GM12878 (cell line): ENCODE results near the gene CIB4. TPM values are rescaled to one million over a fixed set of nuclear protein-coding genes. Genes with fewer than 3 reads are reported as not detected.

ENCODE experiments used
- ATAC-seq: fragments of 200-7000 bp; cut with Tn5 transposase; 3 replicates; pipeline ENCODE4 v1.9.1; 2020; ENCODE audit warnings: mild to moderate bottlenecking, moderate library complexity
- BruUV-seq: library from RNA; stranded (reverse); fragments of 400-500 nt; replicated peaks from 2 replicates; lab custom pipeline; 2021; lab: Mats Ljungman, UMichigan
- CTCF ChIA-PET: fragments of 300-600 bp; sonication (Branson Sonifier 250); formaldehyde crosslinking; extraction: SDS; loops from one replicate; lab custom pipeline; 2021; ENCODE audit warnings: inconsistent platforms; lab: Yijun Ruan, JAX
- POLR2A ChIA-PET: fragments of 350-600 bp; formaldehyde crosslinking; extraction: SDS; loops from one replicate; lab custom pipeline; 2021; ENCODE audit warnings: inconsistent platforms; lab: Charles Lee
- RAD21 ChIA-PET: fragments of 300-600 bp; sonication (Branson Sonifier 250); formaldehyde crosslinking; loops from one replicate; lab custom pipeline; 2023; ENCODE audit warnings: antibody characterized with exemption; ENCODE audit not compliant: unreplicated experiment; lab: Charles Lee
- SMC1A ChIA-PET: fragments of 300-600 bp; sonication (Branson Sonifier 250); formaldehyde crosslinking; loops from one replicate; lab custom pipeline; 2023; ENCODE audit not compliant: unreplicated experiment, uncharacterized antibody; lab: Charles Lee
- DNase-seq: peaks from one replicate; pipeline ENCODE4 v3.0.0-alpha.2; 2011; ENCODE audit warnings: low read depth, low spot score
- FAIRE-seq: peaks from 3 replicates; lab custom pipeline; 2011; peaks lifted over from hg19 to GRCh38; lab: Jason Lieb, UNC
- H2AFZ ChIP-seq: 2 replicates; pipeline ENCODE4 v1.6.0; 2011; ENCODE audit warnings: low read depth, low read length, control low read depth; ENCODE audit not compliant: control insufficient read depth
- H3K27ac ChIP-seq: 2 replicates; pipeline ENCODE4 v1.5.1; 2011; ENCODE audit warnings: control low read depth; ENCODE audit not compliant: control insufficient read depth, insufficient read depth
- H3K27me3 ChIP-seq, 2 experiments: replicated peaks in 1 of 2; 2 replicates each; pipeline versions ENCODE4 v1.6.0 to v1.6.1; 2011; ENCODE audit warnings: low read length in 1 of 2; ENCODE audit not compliant: control insufficient read depth in 2 of 2, insufficient read depth in 2 of 2
- H3K36me3 ChIP-seq, 2 experiments: 2 replicates each; pipeline ENCODE4 v1.5.1; 2011; ENCODE audit warnings: low read length in 1 of 2; ENCODE audit not compliant: control insufficient read depth in 2 of 2, insufficient read depth in 2 of 2
- H3K4me1 ChIP-seq: 2 replicates; pipeline ENCODE4 v1.6.1; 2011; ENCODE audit warnings: mild to moderate bottlenecking, low read length, moderate library complexity, mixed read lengths; ENCODE audit not compliant: control insufficient read depth, insufficient read depth
- H3K4me2 ChIP-seq: 2 replicates; pipeline ENCODE4 v1.6.0; 2011; ENCODE audit warnings: control low read depth; ENCODE audit not compliant: control insufficient read depth, insufficient read depth
- H3K4me3 ChIP-seq: fragments of 200-600 bp; sonication (generic); 2 replicates; pipeline ENCODE4 v1.5.1; 2016
- H3K79me2 ChIP-seq: 2 replicates; pipeline ENCODE4 v1.6.0; 2011; ENCODE audit warnings: low read length; ENCODE audit not compliant: control insufficient read depth, insufficient read depth
- H3K9ac ChIP-seq: 2 replicates; pipeline ENCODE4 v1.8.0; 2011; ENCODE audit warnings: low read length, control low read depth, mixed read lengths; ENCODE audit not compliant: control insufficient read depth, insufficient read depth
- H3K9me3 ChIP-seq: replicated peaks from 3 replicates; pipeline ENCODE4 v1.5.1; 2011; ENCODE audit warnings: mild to moderate bottlenecking, low read length; ENCODE audit not compliant: control insufficient read depth, insufficient read depth
- H4K20me1 ChIP-seq: 2 replicates; pipeline ENCODE4 v1.6.0; 2011; ENCODE audit not compliant: control insufficient read depth, insufficient read depth
- ASH2L ChIP-seq: fragments of 300-600, 200-600 bp; sonication (generic); IDR thresholded peaks from 2 replicates; pipeline ENCODE4 v1.6.1; 2017; ENCODE audit warnings: low read depth, mild to moderate bottlenecking, borderline replicate concordance
- CEBPZ ChIP-seq: fragments of 150-350 bp; IDR thresholded peaks from 2 replicates; pipeline ENCODE4 v1.6.1; 2016; ENCODE audit warnings: low read depth, low read length
- HDAC6 ChIP-seq: fragments of 200-600 bp; sonication (generic); IDR thresholded peaks from one replicate; pipeline ENCODE4 v1.8.0; 2017; ENCODE audit warnings: antibody characterized with exemption; ENCODE audit not compliant: unreplicated experiment
- KAT2A ChIP-seq: conservative IDR thresholded peaks from 2 replicates; pipeline ENCODE4 v1.6.1; 2011; ENCODE audit warnings: low read depth, low read length; ENCODE audit not compliant: control insufficient read depth
- KLF5 ChIP-seq: fragments of 450-650 bp; IDR thresholded peaks from 2 replicates; pipeline ENCODE4 v1.6.1; 2014; ENCODE audit warnings: mild to moderate bottlenecking; ENCODE audit not compliant: partially characterized antibody
- LARP7 ChIP-seq: fragments of 450-650 bp; IDR thresholded peaks from 2 replicates; pipeline ENCODE4 v1.6.1; 2017; ENCODE audit warnings: mild to moderate bottlenecking
- MYC ChIP-seq: IDR thresholded peaks from 2 replicates; pipeline ENCODE4 v1.6.1; 2011; ENCODE audit warnings: mild to moderate bottlenecking, low read length, moderate library complexity, inconsistent platforms; ENCODE audit not compliant: insufficient read depth, insufficient replicate concordance, insufficient read length, severe bottlenecking
- RB1 ChIP-seq: fragments of 450-650 bp; formaldehyde crosslinking; IDR thresholded peaks from 2 replicates; pipeline ENCODE4 v1.6.1; 2017; ENCODE audit warnings: mild to moderate bottlenecking, borderline replicate concordance
- SMAD1 ChIP-seq: fragments of 450-650 bp; IDR thresholded peaks from 2 replicates; pipeline ENCODE4 v1.6.1; 2018; ENCODE audit warnings: mild to moderate bottlenecking, low read depth; ENCODE audit not compliant: partially characterized antibody
- SREBF1 ChIP-seq: IDR thresholded peaks from 2 replicates; pipeline ENCODE4 v1.6.1; 2012; ENCODE audit warnings: mild to moderate bottlenecking, low read length
- USF2 ChIP-seq: IDR thresholded peaks from 2 replicates; pipeline ENCODE4 v1.6.1; 2011; ENCODE audit warnings: low read depth, low read length, improper control_type of control experiment, borderline replicate concordance
- WGBS: methylation state at CpG from one replicate; pipeline ENCODE4 v1.1.6; 2016; ENCODE audit warnings: low lambda C conversion rate; ENCODE audit not compliant: insufficient replicate concordance, insufficient coverage; ENCODE audit errors: missing lambda C conversion rate; 5-methylcytosine and 5-hydroxymethylcytosine counted together
- in situ Hi-C: fragments of 300-500 bp; cut with MboI; formaldehyde crosslinking; loops from 9 replicates; pipeline ENCODE4 v1.14.3; 2018; ENCODE audit warnings: mixed read lengths
- intact Hi-C: fragments of 100-400 bp; cut with micrococcal nuclease; formaldehyde crosslinking; loops from one replicate; pipeline ENCODE4 v1.14.2; 2022; ENCODE audit not compliant: unreplicated experiment
- polyA plus RNA-seq, 11 experiments: library from polyadenylated mRNA; depleted of rRNA in 4 of 11; unstranded in 6 of 11; stranded (reverse) in 5 of 11; fragments of >200 nt; fragmentation: Nextera tagmentation in 4 of 11; fragmentation: Illumina TruSeq in 1 of 11; extraction: Ambion mirVana in 4 of 11; extraction: Trizol in 1 of 11; gene quantifications; 1 replicate in 1 of 11; 2 replicates in 10 of 11; pipeline versions ENCODE4 v1.2.1 to v1.2.3, GENCODE V29; 2011 to 2016; ENCODE audit warnings: inconsistent platforms in 2 of 11, missing spikeins in 2 of 11, low read depth in 1 of 11
- total RNA-seq, 4 experiments: library from RNA; depleted of rRNA in 3 of 4; stranded (reverse); fragments of >200 nt in 3 of 4; fragmentation: Illumina TruSeq in 1 of 4; extraction: Trizol in 1 of 4; gene quantifications; 2 replicates each; pipeline versions ENCODE4 v1.2.1 to v1.2.3, GENCODE V29; 2013 to 2021
- TF ChIP-seq, protein P1 (sequence below): IDR thresholded peaks from 2 replicates; pipeline ENCODE4 v1.6.1; 2011; ENCODE audit warnings: low read depth, mild to moderate bottlenecking, low read length, moderate library complexity, borderline replicate concordance; ENCODE audit errors: extremely low read depth

CIB4 gene
- total and polyA plus RNA-seq, 10 of the 15 experiments (the other 5 are each of a cell fraction or from before 2014, with no cell fraction given) = not detected

DNA sequence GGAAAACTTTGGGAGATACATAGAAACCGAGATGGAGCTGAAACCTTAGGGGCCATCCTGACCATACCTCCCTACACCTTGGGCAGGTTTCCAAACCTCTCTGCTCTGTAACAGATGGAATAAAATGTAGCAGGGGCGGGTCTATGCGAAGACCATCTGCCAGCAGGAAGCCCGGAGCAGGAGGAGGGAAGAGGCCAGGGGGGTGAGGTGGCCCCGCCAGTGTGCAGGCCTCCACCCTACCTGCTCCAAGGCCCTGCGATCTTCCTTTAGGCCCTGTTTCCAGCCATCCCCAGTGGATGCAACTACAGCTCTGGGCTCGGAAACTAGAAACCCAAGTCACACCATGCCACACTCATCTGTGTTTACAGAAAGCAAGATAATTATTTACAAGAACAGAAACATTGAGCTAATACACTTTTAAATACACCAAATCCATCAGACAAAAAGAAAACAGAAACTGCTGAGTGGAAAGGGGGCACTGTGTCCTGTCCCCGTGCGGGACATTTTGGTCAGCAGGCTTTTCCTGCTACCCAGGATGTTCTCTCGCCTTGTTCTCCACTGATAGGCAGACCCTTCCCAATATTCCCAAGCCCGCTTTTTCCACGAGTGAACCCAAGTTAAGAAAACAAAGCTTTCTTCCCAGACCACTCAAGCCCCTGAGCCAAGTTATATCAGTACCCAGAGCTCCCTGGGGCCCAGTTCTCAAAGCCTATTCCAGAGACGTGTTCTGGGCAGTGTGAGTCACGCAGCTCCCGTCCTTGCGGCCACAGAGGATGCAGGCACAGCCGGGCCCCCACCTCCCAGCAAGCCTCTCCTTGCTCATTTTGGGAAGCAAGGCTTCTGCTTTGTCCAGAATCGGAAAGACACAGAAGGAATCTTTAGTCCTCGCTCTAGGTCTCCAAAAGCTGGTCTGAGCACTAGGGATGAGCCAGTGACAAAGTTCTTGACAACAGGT is 17.3 kb downstream of the CIB4 start (continued):
- TF ChIP-seq CEBPZ (no peak), LARP7 (no peak)

- TF ChIP-seq SREBF1 = no peak
- no peak for TF ChIP-seq SMAD1
- no peak for TF ChIP-seq KAT2A
- no peak for TF ChIP-seq USF2
- TF ChIP-seq HDAC6 = no peak
- no peak for TF ChIP-seq MYC
- no peak for TF ChIP-seq RB1
- TF ChIP-seq, protein P1, sequence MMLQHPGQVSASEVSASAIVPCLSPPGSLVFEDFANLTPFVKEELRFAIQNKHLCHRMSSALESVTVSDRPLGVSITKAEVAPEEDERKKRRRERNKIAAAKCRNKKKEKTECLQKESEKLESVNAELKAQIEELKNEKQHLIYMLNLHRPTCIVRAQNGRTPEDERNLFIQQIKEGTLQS = no peak
- TF ChIP-seq KLF5 = no peak
- TF ChIP-seq ASH2L = no peak
- no peaks in the 10 kb centered on the region for H3K79me2 ChIP-seq
- H2AFZ ChIP-seq = no peak overlapping the region
- intact Hi-C loops = no loop called here
- no peak overlapping the region for H3K9ac ChIP-seq
- 62% methylated on average over 5 of the region's 5 CpGs for WGBS
- ChIA-PET POLR2A (no interaction called here), CTCF (interaction anchor here (1.6 kb wide), 1 partner anchor 16 kb away, joined by 3 read pairs; no protein-coding TSS in a partner anchor), RAD21 (no interaction called here), SMC1A (interaction anchor here (1.0 kb wide), 1 partner anchor 27 kb away, joined by 3 read pairs; no protein-coding TSS in a partner anchor)
- ATAC-seq (no peak), FAIRE-seq (no peak), DNase-seq (no peak)
- H3K36me3 ChIP-seq = no peaks in the 10 kb centered on the region
- in situ Hi-C loops = no loop called here
- peaks cover 4% of the 10 kb centered on the region in 2 experiments; a peak in 3 of 4 replicates for H3K27me3 ChIP-seq
- no peak overlapping the region for H3K4me2 ChIP-seq
- H3K4me3 ChIP-seq = no peak overlapping the region
- H3K27ac ChIP-seq = no peak overlapping the region
- no peaks in the 10 kb centered on the region for H4K20me1 ChIP-seq
- H3K4me1 ChIP-seq = no peaks in the 10 kb centered on the region
- BruUV-seq = no TSS peak
- no peaks in the 10 kb centered on the region for H3K9me3 ChIP-seq
Observed at GRCh38 chr2:26621469-26622199, 19.5 kb downstream of the CIB4 start.
